Stimulated activated CD4-positive, alpha-beta T cell treated with anti-CD3 and anti-CD28 coated beads, Interleukin-15, amount 100 ng/mL, for 48 hours (primary cell): ENCODE results near the gene TGFB1.

Experiments
- DNase-seq, 2 donors: peaks; one replicate each; pipeline ENCODE4 v3.0.0-alpha.2; 2020; ENCODE audit warnings: low read depth in 2 of 2

Gene TGFB1

GRCh38 chr19:41321600-41322270 is 32.0 kb downstream of the TGFB1 start:
- no peak for DNase-seq

GRCh38 chr19:41321204-41321599 is 32.5 kb downstream of the TGFB1 start:
- DNase-seq = no peak

GRCh38 chr19:41320568-41320967 is 33.2 kb downstream of the TGFB1 start:
- DNase-seq = no peak

GRCh38 chr19:41320185-41320518 is 33.6 kb downstream of the TGFB1 start:
- no peak for DNase-seq

- DNase-seq = no peak
Measured at GRCh38 chr19:41319500-41320184, 34.1 kb downstream of the TGFB1 start.

GRCh38 chr19:41318696-41319499 is 34.8 kb downstream of the TGFB1 start:
- DNase-seq = no peak

GRCh38 chr19:41316306-41316920 is 37.3 kb downstream of the TGFB1 start:
- no peak for DNase-seq

- DNase-seq = no peak
Measured at GRCh38 chr19:41311613-41312012, 42.1 kb downstream of the TGFB1 start.

- no peak for DNase-seq
Measured at GRCh38 chr19:41311072-41311471, 42.6 kb downstream of the TGFB1 start.

- DNase-seq = peak; percentile 79 to 84
Measured at GRCh38 chr19:41310033-41310831, 43.5 kb downstream of the TGFB1 start, which contains the start of gene CCDC97. TSS of gene CCDC97 (plus strand) at chr19:41310172. CDS start at chr19:41310311, 139 bp downstream.

GRCh38 chr19:41309180-41310032 is 44.3 kb downstream of the TGFB1 start:
- DNase-seq = no peak

GRCh38 chr19:41308450-41309179 is 45.1 kb downstream of the TGFB1 start:
- peak; percentile 80 to 88 for DNase-seq

- DNase-seq = no peak
Measured at GRCh38 chr19:41307954-41308449, 45.7 kb downstream of the TGFB1 start.

GRCh38 chr19:41307090-41307875 is 46.4 kb downstream of the TGFB1 start:
- DNase-seq = no peak

- no peak for DNase-seq
Measured at GRCh38 chr19:41305927-41306793, 47.6 kb downstream of the TGFB1 start.

GRCh38 chr19:41304706-41305483 is 48.8 kb downstream of the TGFB1 start:
- DNase-seq = no peak

GRCh38 chr19:41303954-41304353 is 49.8 kb downstream of the TGFB1 start:
- no peak for DNase-seq
